Erythroblast (primary cell): Measurements from ENCODE around the gene DHRS1.

ENCODE experiments used
- GATA1 ChIP-seq: IDR thresholded peaks from 2 replicates; pipeline ENCODE4 v1.6.1; 2011; ENCODE audit warnings: low read depth, mild to moderate bottlenecking, control low read depth, low read length, moderate library complexity
- POLR2A ChIP-seq: IDR thresholded peaks from 2 replicates; pipeline ENCODE4 v1.6.1; 2011; ENCODE audit warnings: mild to moderate bottlenecking, low read length

DNA sequence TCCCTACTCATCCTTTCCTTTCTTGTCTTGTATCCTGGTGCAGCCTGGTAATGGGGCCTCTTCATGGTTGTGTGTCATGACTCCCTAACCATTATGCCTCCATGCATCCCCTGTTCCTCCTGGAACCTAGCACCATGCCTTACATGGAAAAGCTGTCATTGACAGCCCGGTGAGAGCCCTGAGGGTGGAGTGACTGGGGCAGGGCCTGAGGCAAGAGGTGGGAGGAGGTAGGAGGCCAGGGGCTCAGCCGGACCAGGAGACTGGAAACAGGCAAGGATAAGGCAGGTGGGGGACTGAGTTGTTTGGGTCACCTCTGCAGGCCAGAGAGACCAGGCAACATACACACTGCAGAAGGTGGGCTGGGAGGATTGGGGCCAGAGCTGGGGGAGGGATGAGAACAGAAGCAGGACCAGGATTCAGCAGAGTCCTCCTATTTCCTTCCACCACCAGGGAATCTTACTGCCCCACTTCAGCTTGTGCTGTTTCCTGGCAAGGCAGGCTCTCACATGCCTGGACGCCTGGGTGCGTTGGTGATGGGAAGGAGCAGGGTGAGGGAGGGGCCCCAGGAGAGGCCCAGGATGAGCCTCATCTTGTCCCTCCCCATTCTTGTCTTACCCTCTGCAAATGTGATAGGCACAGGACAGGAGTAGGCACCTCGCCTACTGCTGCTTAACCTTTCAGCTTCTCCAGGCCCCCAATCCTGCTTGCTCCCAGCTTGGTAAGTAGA lies 10.1 kb upstream of the DHRS1 start, which contains the start of gene LTB4R2:
- no peak for TF ChIP-seq POLR2A
- TF ChIP-seq GATA1 = no peak
